Skin of body (tissue), 2 donors: Measurements from ENCODE around the gene TMED3. TPM values are rescaled to one million over a fixed set of nuclear protein-coding genes. Genes with fewer than 3 reads are reported as not detected.
A peak's percentile ranks its signal among the peaks of the same experiment; 100 is the strongest.

ENCODE experiments used
- DNase-seq: peaks from one replicate; lab custom pipeline; 2025; lab: John Stamatoyannopoulos, UW
- total RNA-seq: library from RNA; depleted of rRNA; stranded (reverse); fragments of >200 nt; gene quantifications from one replicate; pipeline ENCODE4 v1.2.3, GENCODE V29; 2014

TMED3 gene
- 43.4 TPM for total RNA-seq

DNA sequence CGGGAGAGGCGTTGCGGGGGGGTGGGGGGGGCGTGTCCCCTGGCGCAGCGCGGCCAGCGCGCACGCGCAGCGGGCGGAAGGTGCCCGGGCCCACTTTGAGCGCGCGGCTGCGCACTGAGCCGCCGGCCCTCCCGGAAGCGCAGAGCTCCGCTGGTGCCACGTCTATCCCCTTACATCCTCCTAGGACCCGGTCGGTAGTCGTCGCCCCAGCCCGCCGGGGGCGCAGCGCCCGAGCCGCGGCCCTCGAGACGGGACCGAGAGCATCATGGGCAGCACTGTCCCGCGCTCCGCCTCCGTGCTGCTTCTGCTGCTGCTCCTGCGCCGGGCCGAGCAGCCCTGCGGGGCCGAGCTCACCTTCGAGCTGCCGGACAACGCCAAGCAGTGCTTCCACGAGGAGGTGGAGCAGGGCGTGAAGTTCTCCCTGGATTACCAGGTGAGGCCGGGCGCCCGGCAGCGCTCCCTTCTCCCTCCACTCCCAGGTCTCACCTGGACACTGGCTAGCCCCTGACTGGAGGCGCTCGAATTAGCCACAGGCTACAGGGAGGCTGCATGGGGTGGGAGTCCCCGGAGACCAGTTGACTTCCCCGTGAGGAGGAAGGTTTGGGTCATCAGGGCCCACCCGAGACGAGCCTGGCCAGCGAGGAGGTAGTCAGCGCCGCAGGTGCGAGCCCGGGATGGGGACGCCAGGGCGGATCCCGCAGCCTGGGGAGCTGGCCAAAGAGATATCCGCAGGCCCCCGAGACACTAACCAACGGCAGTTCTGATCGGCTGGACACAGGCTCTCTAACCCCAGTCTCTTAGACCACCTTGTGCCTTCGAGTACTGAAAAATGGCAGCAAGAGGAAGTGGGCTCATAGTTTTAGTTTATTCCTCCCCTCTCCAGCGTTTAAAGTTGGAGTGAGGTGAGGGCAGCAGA lies at the start of gene TMED3:
Gene TMED3, plus strand, starts transcription at position 128 of the 916 bp plus-strand sequence. Its CDS starts 138 bp downstream, at position 266.
- DNase-seq = peak; percentile 58

DNA sequence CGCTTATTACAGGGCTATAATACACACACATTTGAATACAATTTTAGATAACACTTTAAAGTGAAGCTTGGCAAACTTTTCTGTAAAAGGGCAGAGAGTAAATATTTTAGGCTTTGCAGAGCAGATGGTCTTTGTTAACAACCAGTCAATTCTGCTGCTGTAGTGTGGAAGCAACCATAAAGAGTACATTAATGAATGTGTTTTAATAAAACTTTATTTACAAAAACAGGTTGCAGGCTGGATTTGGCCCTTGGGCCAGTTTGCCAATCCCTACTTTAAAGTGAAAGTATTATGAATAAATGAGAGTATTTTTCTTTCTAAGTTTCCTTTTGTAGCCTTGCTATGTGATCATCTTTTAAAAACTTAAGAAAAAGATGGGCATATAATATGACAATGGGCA lies 49.1 kb upstream of the TMED3 start:
- DNase-seq = no peak

DNA sequence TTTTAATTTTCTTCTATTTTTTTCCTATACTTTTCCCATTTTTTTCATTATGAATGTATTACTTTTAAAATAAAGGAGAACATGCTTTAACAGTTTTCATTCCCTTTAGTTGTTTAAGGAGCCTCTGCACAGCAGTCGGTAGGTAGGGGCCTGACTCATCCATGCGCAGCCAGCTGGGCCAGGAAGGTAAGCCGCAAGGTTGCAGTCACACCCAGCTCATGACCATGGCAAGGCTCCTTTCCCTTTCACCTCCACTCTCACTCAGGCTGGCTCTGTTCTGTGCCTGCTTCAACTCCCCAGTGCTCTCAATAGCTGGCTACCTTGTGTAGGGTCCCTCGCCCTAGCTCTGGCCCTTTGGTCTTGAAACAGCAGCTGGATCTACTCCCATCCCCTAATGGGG lies 45.7 kb upstream of the TMED3 start:
- no peak for DNase-seq

DNA sequence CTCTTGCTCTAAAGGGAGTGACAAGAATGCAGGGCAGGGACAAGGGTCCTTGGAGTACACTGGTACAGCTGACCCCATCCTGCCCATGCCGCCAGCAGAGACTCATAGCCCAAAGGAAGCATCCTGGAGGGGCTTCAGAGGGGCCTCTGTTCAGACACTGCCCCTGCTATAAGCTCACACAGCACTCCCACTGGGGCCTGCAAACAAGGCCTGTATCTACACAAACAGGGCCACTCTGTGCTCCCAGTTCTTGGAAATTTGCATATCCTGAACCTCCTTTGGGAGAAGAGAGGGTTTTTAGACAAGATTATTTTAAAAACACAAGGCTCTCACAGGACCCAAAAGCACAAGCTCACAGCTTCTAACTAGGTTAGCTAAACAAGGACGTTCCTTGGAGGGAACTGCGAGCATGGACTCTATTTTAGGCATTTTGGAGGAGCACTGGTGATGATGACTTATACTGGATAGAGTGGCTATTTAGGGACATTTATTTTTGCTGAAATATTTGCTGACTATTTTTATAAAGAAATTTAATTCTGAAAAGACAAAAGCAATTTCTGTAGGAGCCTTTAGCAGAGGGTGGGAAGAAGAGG lies 44.8 kb upstream of the TMED3 start:
- no peak for DNase-seq

DNA sequence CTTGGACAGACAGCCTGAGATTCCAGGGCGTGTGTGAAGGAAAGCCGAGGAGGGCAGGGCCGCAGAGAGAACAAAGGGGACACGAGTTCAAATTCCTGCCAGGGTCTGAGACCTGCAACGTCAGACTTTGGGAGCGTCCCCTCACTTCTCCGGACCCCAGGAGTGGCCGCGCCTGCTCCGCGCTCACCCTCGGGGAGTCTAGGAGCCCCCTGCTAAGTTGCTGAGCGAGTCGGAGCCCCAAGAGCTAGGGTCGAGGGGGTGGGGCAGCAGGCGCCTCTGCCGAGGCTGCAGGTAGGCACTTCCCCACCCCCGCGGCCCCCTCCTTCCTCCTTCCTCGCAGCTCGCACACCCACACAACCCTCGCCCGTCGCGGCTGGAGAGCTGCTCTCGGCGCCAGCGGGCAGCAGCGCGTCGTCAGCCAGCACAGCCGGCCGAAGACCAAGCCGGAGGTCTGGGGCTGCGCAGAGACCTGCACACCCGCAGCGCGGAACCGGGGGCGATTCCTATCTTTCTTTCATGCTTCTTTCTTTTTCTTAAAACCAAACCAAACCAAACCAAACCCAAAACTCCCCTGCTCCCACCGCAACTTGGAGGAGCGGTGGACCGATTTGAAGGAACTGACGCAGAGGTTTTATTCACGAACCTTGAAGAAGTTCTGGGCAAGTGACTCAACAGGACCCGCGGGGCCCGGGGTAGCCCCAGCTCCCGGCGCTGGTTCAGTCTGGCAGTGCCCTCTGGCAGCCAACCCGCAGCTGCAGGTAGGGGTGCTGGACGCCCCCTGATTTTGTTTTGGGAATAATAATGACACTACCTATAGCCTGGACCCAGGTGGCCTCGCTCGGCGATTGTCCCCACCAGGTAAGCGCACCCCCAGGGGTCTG lies 28.3 kb upstream of the TMED3 start, which contains the start of gene ANKRD34C:
Gene ANKRD34C, plus strand, starts transcription at position 352 of the 881 bp plus-strand sequence. CDS start 10,563 bp downstream, outside the sequence.
- no peak for DNase-seq

DNA sequence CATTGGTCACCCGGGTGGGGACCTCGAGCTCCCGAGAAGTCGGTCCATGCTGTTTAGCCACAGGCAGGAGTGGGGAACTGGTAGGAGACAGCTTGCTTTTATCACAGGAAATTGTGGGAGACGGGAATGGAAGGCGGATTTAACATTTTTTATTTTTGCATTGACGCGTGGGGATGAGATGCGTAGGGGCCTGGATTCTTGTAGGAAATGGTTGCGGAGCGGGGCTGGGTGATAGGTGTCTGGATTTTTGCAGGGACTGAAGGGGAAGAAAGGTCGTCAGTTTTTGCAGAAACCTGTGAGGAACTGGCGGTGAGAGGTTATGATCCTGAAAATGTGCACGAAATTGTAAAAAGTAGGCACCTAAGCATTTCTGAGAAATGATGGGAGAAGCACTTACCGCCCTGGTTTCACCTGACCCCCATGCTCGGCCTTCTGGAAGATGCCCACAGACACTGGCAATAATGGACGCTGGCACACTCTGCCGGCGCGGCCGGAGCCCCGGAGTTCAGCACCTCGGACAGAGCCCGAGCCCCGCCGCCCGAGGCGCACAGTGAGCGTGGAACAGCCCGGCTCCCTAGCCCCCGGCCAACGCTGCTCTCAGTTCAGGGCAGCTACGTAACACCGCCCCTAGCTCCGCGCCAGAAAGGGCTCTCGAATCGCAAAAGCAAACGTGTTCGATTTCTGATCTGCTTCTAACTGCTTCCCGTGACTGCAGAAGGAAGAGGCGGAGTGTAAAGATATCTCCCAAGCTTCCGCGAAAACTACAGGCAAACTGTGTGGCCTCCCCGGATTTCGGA lies 27.5 kb upstream of the TMED3 start:
- DNase-seq = no peak

DNA sequence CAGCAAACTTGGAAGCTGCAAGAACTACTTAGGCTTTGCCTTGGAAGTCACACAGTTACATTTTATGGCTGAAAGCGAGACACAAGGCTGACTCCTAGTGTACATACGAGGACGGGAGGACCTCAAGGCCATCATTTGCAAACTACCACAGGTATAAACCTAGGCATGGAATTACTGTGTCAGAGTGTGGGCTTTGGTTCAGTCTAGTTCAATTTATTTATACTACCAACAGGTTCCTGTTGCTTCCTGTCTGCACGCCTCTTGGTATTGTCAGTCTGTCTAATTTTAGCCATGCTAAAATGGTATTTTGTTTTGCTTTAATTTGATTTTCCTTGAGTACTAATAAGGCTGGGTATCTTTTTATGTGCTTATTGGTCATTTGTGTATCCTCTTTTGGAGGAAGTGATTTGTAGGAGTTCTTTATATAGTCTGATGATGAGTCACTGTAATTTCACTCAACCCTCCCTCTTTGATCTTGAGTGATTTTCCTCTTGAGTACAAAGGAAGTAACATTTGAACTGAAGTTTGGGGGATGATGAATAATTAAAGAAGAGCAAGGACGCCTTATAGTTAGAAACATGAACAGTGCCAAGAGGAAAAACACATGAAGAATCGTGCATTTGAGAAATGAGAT lies 20.2 kb upstream of the TMED3 start:
- DNase-seq = no peak

DNA sequence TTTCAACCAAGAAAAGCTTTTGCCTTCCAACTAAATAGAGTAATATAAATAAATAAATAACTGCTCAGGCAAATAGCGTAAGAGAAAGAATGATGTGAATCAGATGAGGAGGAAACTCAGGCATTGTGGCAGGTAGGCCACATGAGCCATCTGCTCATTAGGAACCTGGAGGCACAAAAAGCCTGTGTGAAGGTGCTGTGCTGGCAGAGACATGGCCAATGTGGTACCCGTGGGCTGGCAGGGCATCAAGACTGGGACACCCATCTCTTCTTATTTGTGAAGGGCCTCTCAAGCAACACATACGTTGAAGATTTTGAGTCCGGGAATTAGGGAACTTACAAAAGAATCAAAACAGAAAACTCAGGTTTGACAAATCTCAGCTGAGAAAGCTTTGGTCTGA lies 18.9 kb upstream of the TMED3 start:
- DNase-seq = no peak

DNA sequence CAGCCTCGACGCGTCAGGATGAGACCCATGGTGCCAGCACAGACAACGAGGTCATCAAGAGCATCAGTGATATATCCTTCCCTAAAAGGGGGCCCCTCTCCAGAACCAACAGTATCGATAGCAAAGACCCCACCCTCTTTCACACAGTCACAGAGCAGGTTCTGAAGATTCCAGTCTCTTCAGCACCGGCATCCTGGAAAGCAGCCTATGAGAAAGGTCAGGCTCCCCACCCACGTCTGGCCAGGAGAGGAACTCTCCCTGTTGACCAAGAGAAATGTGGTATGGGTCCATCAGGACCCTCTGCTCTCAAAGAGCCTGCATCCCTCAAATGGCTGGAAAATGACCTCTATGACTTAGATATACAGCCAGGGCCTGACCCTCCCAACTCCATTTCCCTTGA lies 16.8 kb upstream of the TMED3 start:
- DNase-seq = no peak

DNA sequence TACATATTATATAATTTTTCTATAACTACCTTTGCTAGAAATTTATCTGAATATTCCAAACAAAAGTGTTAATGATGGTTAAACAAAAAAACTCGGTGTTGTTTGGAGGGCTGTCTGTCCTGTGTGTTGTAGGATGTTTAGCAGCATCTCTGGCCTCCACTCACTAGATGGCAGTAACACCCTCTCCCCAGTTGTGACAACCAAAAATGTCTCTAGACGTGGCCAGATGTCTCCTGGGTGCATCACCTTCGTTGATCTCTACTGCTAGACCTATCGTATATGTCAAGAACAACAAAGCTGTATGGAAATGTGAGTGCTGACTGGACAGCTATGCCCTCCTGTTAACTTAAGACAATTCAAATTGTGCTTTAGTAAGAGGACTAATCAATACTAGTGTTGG lies 14.3 kb upstream of the TMED3 start:
- no peak for DNase-seq

DNA sequence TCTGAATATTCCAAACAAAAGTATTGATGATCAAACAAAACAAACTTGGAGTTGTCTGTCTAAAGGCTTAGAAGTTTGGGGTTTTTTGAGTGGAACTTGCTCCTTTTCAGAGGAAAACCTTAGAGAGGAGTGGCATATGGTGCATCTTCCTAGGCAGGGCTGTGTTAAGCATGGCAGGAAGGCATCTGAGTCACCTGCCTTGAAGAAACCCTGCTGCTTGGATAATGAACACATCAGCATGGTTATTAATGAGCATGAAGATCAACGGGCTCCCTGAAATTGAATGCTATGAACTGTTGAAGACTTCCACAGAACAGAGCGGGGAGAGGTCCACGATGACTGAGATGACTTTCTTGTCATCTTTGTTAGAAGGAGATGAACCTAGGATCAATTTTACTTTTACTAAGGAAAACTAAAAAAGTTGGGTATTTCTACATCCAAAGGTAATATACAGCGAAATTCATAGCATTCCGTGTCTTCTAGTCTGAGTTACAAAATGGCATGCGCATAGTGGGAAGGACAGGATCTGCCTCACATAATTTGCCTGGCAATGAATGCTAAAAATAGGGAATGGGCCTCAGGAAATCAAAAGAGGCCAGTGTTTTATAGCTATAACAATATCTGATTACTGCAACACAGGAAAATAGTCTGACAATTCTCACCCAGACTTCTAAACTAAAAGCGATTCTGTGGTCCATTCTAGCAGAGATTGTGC lies 11.6 kb upstream of the TMED3 start:
- DNase-seq = no peak

DNA sequence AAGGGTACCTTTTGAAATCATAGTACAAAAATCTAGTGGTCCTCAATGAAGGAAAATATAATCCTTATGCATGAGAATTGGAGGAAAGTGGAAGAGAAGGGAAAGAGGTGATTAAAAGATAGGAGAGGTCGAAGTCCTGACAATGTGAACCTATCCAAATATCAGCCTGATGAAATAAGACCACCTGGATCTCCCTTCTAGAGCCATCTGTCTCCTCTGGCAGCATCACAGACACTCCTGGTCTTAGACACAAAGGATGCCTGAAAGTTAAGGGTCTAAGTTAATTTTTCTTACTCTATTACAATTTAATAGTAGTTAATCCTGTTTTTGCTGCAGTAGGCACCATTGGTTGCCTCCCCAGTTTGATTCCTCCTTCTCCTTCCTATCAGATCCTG lies 11.1 kb upstream of the TMED3 start:
- DNase-seq = no peak

DNA sequence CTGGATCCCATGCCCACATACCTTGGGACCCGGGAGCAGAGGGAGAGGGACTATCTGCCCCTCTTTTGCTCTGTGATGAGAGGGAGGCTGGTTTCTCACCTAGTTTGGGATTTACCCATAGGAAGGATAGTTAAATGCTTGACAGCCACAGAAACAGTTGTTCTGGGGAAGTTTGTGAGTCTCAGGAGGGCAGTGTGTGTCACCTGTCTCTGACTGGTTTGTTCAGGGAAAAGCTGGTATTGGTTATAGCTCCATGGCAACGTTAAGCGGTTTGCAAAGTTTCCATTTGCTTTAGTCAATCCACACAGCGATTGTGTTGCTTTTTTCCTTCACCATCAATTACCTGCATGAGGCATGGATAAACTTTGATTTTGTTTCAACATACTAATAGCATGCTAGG lies 3.7 kb upstream of the TMED3 start:
- DNase-seq = no peak

DNA sequence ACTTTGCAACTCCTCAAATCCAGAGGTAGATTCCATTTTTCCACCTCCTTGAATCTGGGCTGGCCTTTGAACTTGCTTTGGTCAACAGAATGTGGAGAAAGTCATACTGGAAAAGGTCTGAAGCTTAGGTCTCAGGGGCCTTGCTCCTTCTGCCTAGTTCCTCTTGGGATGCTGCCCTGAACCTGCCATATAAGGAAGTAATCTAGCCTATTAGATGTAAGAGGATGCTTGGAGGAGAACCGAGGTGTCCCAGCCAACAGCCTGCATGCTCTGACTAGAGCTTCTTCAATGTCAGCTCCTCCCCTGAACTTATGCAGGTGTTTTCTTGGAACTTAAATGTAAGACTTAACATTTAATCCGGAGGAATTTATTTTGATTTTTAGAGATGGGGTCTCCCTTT lies 2.0 kb upstream of the TMED3 start:
- DNase-seq = no peak

DNA sequence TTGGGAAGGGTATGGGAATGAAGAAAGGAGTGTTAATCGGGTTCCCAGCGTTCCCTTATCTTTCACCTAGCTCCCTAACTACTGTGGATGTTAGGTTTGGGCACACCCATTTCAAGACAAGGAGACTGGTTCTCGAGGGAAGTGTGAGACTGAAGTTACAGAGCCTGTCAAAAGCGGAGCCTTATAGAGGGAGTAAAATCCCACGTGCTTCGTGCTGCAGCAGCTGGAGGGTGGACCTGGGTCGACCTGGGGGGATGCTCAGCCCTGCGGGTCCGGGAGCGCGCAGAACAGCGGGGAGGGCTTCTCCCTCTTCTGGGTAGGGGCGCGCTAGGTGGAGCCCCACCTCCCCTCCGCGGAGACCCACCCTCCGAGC lies 314 bp upstream of the TMED3 start:
- no peak for DNase-seq

DNA sequence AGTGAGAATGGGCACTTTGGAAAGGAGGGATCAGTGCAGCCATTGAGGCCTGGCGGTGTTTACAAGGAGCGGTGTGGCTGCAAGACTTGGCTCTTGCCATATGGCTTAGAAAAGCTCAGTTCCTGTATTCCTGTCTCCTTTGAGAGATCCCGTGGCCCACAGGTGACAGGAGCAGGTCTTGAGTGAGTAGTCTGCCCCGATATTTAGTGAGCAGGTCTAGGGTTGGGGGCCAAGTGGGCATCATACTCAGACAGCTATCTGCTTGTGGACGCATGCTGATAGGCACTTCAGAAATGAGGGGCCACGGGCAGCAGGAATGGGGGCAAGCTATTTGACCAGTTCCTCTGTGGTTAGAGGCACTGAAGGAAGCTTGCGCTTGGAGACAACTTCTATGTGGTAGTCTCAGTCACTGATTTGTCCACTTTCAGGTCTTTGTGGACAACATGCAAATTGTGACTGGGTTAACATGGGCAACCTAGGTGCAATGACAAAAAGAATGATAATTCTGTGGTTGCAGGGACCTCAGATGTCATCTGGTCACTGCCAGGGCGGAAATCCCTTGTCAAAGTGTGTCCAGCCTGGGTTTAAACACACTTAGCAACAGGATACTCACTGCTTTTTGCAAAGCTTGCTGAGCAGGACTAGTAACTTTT lies 1.1 kb downstream of the TMED3 start:
- DNase-seq = no peak

DNA sequence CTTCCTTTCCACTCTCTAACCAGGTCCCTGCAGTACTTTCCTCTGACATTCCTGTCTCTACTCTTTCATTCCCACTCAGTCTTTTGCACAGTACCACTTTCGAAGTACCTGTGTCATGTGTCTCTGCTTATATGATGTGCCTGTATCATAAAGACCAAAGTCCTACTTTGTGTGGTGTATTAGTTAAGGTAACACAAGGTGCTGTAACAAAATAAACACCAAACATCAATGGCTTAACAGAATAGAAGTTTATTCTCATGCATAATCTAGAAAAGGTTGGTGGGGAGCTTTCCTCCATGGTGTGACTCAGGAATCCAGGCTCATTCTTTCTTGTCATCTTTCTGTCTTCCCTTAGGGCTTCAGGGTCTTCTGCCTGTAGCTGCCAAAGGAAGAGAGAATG lies 3.3 kb downstream of the TMED3 start:
- DNase-seq = no peak

DNA sequence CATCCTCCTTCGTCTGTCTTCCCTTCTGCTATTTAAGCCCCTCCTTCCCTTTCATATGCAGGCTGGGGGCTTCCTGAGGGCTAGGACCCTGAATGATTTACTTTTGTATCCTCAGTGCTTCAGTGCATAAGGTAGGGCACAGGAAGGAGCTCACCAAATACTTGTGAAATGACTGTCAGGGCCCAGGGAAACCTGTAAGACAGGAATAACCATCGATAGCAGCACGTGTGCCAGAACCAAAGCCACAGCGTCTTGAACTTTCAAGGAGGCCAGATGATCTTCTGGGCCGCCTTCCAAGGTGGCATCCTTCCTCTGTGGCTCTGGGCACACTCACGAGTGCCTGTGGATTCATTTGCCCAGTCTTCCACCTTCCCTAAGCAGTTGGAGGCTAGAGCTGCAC lies 3.9 kb downstream of the TMED3 start:
- no peak for DNase-seq

DNA sequence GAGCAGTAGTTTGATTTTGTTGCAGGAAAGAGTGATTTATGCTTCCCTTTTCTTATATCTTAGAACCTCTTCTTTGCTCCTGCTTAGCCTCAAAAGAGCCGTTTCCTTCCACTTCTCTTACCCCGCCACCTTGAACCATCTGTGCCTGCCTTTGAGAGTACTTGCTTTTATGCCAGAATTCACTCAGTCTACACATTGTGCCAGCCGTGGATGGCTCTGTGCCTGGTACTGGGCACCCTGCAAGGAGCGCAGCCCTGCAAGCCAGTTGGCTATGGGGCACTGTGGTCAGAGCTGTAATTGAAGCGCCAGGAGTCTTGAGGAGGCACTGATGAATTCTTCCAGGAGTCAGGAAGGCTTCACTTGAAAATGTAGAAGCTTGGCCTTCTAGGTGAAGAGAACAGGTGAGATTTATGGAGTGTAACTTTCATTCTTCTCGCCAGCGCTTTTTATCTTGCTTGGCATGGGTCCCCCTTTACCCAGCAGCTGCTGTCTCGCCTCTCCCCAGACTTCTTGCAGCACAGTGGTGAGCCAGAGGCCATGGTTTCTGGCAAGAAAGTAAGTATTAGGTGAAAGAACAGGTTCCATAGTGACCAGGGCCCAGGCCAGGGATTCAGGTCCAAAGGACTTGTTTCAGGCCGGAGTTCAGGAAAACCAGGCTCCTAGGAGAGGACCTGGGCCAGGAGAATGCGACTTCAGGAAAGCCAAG lies 4.9 kb downstream of the TMED3 start:
- DNase-seq = no peak
